SU-DHL-6 (cell line): ENCODE measurements around the gene VIPR2.

Source experiments
- EZH2phosphoT487 ChIP-seq: fragments of 200-600 bp; sonication (generic), shearing (Covaris generic); conservative IDR thresholded peaks from 2 replicates; pipeline ENCODE4 v1.6.1; 2018; ENCODE audit warnings: mild to moderate bottlenecking, antibody characterized with exemption, low read length, moderate library complexity, mixed read lengths
- TF ChIP-seq, protein P1 (sequence below): fragments of 200-600 bp; sonication (generic); IDR thresholded peaks from one replicate; pipeline ENCODE4 v1.5.1; 2017; ENCODE audit warnings: antibody characterized with exemption, mild to moderate bottlenecking, low read length, moderate library complexity; ENCODE audit not compliant: insufficient read depth, poor library complexity, severe bottlenecking

DNA sequence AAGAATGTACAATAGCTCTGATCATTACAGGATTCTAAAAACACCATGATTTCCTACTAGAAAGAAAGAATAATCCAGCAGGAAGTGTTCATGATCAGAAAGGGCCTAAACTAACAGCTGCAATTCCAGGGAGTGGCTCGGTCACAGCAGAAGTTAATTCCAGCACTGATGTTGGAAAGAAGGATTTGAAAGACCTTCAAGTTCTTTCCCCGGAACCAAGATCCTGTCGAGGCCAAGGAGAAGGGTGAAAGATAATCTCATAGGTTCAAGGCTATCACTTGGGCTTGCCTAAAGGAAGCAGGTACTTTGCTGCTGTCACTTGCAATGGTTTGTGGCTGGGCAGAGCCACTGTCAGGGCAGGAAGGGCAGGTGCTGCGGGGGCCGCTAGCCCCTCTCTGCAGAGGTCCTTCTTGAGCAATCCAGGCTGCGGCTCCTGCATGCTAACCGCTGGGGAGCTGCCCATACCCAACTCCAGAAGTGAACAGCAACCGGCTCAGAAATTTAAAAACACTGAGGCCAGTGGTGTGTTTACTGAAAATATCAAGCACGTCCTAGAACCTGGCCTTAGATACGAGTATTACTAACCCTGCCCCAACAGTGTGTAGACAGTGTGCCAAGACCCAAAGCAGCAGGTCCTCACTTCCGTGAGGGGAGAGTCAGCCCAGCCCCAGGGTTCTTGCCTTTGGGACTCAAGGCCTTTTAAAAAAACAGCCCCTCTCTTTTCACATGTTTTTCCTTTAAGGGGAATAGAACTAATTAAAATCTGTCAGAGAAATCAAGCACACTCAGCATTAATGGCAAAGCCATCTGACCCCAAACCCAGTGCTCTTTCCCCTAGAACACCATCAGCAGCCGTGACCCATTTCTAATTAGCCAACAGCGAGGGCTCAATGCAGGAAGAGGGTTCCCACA is 76.8 kb downstream of the VIPR2 start:
- TF ChIP-seq, protein P1, sequence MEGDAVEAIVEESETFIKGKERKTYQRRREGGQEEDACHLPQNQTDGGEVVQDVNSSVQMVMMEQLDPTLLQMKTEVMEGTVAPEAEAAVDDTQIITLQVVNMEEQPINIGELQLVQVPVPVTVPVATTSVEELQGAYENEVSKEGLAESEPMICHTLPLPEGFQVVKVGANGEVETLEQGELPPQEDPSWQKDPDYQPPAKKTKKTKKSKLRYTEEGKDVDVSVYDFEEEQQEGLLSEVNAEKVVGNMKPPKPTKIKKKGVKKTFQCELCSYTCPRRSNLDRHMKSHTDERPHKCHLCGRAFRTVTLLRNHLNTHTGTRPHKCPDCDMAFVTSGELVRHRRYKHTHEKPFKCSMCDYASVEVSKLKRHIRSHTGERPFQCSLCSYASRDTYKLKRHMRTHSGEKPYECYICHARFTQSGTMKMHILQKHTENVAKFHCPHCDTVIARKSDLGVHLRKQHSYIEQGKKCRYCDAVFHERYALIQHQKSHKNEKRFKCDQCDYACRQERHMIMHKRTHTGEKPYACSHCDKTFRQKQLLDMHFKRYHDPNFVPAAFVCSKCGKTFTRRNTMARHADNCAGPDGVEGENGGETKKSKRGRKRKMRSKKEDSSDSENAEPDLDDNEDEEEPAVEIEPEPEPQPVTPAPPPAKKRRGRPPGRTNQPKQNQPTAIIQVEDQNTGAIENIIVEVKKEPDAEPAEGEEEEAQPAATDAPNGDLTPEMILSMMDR: no peak
- TF ChIP-seq EZH2phosphoT487: no peak
